Activated effector memory CD4-positive, alpha-beta T cell treated with anti-CD3 and anti-CD28 coated beads, Interleukin-2, amount 50 U/mL, for 16 hours (primary cell): ENCODE data around the gene AP3D1.

Experiments
- DNase-seq: peaks from one replicate; pipeline ENCODE4 v3.0.0-alpha.2; 2020

AP3D1 gene

DNA sequence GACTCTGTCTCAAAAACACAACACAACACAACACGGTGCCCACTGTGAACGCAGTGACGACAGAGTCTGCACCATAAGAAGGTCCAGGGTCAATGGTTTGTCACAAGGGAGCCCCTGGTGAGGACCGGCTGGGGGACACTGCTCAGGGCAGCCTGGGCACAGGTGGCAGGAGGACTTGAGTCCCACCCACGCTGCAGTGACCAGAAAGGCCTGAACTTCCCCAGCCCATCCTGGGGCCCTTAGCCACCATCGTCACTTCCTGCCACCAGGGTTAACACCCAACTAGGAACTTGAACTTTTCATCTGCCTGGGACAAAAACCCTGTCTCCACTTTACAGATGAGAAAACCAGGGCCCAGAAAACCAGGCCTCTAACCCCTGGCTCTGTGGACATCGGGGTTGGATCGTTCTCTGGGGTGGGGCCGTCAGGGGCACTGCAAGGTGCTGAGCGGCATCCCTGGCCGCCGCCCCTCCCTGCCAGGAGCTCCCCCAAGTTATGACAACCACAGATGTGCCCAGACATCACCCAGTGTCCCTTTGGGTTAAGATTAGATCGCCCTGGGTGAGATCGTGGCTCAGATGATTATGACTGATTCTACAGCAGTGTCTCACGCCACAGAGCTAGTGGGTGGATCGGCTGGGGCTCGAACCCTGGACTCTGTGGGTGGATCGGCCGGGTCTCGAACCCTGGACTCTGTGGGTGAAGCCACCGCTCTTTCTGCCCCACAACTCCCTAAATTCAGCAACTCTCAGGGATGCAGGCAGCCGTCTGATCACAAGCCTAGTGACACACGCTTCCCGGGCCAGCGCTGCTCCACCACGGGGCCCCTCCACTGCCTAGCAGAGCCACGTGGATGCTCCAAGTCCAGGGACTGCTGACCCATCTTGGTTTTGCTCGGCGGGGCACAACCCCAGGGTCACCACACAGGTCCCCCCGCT is 69.2 kb downstream of the AP3D1 start:
- peak; percentile 80 for DNase-seq

DNA sequence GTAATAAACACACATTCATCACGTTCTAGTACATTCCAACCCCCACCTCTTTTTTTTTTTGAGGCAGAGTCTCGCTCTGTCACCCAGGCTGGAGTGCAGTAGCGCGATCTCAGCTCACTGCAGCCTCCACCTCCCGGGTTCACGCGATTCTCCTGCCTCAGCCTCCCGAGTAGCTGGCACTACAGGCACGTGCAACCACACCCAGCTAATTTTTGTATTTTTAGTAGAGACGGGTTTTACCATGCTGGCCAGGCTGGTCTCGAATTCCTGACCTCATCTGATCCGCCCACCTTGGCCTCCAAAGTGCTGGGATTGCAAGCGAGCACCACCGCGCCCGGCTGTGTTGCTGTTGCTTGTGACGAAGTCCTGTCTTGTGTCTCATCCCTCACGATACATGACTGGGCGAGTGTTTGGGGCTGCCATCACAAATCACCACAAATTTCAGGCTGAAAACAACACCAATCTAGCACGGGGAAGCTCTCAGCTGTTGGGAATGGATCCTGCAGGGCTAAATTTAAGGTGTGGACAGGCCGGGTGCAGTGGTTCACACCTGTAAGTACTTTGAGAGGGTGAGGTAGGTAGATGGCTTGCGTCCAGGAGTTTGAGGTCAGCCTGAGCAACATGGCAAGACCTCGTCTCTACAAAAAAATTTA is 70.9 kb downstream of the AP3D1 start:
- DNase-seq: no peak

DNA sequence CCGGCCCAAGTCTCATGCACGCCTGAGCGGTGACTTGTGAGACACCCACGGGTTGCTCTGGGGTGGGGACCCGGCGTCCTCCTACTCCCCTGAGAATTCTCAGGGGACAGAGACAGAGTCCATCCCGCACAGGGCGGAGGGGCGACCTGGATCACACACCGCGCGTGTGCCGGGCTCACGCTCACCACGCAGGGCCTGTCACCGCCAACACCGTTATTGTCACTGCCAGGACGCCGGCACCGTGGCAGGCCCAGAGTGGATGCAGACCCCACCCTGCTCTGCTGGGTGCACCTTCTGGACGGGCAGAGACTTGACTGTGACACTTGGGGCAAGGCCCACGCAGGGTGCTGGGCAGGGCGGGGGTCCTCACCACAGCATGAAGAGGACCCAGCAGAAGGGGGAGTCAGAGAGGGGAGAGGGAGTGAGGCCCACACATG is 71.5 kb downstream of the AP3D1 start:
- no peak for DNase-seq

DNA sequence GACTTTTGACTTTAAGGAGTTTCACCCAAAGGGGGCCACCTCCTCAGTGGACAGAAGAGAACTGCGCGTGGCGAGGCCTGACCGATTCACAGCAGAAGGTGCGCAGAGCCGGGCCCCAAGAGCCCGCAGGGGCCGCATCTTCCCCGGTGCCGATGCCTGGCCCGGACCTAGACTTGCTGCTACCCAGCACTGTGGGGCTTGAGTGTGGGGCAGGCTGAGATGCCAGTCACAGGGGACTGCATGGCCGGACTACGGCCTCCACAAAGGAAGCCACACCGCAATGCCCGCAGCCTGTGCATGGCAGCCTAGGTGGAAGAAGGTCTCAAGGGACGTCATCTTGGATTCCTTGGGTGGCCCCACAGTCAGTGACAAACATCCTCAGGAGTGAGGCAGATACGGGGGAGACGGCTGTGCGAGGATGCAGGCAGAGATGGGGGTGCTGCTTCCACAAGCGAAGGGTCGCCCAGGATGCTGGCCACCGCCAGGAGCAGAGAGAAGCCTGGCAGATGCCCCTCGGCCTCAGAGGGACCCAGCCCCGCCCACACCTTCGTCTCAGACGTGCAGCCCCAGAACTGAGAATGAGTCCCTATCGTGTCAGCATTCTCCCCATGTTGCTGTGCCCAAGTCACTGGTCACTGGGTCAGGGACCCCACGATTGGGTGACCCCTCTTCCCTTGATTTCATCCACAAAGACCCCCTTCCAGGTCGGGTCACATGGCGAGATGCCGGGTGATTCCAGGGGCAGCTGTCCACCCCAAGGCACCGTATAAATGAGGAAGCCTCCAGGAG is 72.1 kb downstream of the AP3D1 start:
- DNase-seq: no peak

DNA sequence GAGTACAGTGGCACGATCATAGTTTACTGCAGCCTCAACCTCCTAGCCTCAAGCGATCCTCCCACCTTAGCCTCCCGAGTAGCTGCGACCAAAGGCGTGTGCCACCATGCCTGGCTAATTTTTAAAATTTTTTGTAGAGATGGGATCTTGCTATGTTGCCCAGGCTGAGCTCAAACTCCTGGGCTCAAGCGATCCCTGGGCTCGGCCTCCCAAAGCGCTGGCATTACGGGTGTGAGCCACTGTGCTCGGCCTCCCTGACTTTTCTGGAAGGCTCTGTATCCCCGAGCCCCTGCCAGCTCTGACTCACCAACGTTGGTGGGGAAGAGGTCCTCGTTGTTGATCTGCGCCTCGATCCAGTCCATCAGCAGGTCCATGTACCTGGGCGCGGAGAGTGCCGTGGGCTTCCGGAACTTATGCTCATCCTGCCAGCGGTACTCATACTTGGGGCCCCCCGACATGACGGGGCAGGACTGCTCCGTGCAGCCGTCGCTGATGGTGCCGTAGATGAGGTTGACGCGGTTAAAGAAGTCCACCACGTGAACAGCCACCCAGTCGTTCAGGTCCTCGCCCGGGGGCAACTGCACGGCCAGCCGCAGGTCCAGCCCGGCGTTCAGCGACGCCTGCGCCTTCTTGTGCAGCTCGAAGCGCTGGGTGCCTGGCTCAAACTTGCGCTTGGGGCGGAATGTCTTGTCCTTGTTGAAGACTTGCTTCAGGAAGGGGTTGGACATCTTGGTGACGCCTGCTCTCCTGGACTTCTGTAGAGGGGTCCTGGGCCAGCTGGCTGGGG is 73.3 kb downstream of the AP3D1 start:
- DNase-seq: no peak

GRCh38 chr19:2077398-2077797 is 74.0 kb downstream of the AP3D1 start:
- no peak for DNase-seq

DNA sequence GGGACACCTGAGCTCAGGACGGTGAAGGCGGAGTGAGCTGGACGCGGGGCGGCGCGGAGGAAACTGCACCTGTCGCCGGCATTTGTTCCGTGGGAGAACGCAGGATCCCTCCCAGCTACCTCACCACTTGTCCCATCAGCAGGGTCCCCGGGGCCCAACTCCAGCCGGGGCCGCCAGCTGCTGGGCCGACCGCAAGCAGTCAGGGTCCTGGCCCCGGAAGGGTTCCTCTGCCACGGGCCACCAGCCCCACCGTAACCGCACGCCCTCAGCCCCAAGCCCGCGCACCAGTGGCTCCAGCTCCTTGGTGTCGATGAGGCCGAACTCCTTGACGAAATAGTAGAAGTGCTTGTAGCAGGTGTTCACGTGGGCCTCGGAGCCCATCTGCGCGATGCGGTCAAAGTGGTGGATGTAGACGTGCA is 74.8 kb downstream of the AP3D1 start:
- no peak for DNase-seq

DNA sequence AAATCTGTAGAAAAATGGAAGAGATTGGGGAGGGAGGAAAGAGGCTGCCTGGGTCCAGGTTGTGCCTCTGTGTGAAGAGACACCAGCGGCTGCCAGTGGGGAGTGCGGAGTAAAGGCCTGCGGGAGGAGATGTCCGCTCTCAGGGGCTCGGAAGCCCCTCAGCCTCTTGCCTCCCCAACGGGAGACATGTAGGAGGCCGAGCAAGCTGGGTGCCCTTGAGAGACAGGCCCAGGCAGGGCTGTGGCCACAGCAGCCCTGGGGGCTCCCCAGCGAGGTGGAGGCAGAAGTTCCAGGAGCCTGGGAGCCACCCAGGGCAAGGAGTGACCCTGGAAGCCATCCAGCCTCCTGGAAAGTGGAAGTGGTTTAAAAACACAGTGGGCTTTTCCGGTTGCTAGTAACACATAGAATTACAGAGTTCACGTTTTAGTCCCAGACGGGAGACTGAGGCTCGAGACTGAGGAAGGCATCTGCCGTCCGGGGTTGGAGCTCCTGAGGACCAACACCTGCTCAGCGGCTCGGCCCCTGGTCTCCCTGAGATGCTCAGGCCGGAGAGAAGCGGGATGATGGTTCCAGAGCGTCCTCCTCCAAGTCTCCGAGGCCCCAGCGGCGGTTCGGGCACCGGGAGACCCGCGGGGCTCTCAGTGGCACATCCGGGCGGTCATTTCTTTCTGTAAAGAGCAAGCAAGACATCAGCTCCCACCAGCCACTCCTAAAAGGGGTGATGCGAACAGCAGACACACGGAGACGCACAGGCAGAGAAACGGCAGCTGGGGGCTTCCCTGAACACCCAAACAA is 78.4 kb downstream of the AP3D1 start:
- DNase-seq: no peak

GRCh38 chr19:2070986-2071673 is 80.2 kb downstream of the AP3D1 start:
- no peak for DNase-seq

DNA sequence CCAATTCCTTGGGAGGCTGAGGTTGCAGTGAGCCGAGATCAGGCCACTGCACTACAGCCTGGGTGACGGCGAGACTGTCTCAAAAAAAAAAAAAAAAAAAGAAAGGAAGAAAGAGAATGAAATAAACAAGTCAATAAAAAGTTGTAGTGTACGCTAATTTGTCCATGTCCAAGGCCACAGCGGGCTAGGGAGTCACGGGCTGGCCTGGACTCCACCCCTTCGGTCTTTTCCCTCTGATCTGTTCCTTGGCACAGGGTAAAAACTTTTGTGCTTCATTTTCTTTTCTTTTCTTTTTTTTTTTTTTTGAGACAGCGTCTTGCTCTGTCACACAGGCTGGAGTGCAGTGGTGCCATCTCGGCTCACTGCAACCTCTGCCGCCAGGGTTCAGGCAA is 80.9 kb downstream of the AP3D1 start:
- no peak for DNase-seq

- no peak for DNase-seq
Observed at GRCh38 chr19:2064788-2065524, 86.4 kb downstream of the AP3D1 start.

DNA sequence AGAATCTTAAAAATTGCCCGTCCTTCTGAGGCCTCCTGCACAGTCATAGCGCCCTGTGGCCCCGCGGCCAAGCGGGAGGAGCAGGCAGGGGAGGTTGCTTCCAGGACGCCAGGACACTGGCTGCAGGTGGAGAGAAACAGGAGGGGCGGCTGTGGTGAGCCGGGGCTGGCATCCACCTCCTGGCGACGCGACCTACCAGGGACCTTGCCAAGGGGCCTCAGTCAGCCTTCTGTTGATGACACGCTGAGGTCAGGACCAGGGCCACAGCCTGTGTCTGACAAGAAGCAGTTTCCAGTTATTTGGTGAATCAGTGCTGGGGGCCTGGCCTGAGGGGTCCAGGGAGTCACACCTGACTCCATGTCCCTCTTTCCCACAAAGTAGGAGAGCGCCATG is 87.0 kb downstream of the AP3D1 start:
- DNase-seq: no peak

DNA sequence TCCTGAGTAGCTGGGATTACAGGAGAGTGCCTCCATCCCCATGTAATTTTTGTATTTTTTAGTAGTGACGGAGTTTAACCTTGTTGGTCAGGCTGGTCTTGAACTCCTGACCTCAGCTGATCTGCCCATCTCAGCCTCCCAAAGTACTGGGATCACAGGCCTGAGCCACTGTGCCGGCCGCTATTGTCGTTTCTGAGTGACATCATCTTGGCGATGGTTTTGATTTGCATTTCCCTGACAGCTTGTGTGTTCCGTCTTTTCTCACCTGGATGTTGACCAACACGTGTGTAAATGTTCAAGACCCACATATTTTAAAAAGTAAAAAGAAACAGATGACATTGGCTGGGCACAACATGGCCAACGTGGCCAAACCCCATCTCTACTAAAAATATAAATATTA is 87.5 kb downstream of the AP3D1 start:
- no peak for DNase-seq

DNA sequence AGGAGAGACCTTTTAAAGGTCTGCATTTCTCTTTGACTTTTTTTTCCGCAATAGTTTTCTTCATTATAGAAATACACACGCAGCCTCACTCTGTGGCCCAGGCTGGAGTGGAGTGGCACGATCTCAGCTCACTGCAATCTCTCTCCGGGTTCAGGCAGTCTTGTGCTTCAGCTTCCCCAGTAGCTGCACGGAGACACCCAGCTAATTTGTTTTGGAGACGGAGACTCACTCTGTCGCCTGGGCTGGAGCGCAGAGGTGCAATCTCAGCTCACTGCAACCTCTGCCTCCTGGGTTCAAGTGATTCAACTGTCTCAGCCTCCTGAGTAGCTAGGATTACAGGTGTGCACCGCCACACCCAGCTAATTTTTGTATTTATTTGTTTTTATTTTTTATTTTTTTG is 88.6 kb downstream of the AP3D1 start:
- DNase-seq: no peak

DNA sequence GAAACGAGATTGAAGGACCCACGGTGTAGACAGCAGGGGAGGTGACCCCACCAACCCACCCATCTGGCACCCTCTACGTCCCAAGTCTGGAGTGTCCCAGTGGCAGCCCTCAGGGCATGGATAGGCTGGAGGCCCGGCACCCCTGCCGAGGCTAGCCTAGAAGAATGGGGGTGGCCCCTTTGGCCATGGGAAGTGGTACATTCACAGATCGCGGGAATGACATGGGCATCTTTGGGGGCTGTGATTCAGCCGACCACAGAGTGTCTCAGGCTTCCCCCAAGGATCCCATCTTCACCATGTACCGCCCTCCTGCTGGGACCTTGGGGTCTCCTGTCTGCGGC is 89.0 kb downstream of the AP3D1 start:
- DNase-seq: no peak

DNA sequence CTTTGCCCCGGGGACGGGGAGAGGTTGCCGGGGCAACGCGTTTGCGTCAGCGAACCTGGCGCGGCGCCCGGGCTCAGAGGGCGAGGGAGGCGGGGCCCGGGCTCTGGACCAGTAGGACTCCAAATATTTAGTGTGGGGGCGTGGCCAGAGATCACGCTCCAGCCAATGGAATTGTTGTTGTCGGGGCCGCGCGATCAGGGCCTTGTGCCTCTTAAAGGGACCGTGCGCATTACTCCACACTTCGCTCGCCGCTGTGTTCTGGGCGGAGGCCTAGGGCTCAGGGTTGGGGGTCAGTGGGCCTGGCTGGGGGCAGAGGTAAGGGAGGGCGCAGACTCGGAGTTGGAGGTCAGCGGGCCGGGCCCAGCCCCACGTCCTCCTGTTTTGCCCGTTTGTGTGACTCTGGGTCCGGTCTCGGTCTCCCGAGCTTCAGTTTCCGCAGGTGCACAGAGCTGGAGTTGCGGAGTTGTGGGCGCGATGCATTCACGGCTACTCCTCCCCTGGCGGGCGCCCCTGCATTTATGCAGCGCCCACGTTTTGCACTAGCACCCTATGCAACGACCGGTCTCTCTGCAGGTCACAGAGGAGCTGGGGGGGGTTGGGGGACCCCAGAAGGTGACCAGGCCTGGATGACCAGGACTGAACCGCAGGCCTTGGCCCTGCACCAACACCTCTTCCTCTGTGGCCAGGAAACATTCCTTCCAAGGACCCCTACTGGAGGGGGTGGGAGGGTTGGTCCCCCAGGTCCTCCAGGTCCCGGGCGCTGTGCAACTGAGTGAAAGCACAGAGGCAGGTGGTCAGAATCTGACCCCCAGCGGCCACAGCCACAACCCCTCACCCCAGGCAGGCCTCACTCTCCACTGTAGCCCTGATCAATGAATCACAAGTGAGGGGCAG is 89.6 kb downstream of the AP3D1 start:
- peak; percentile 100 for DNase-seq

DNA sequence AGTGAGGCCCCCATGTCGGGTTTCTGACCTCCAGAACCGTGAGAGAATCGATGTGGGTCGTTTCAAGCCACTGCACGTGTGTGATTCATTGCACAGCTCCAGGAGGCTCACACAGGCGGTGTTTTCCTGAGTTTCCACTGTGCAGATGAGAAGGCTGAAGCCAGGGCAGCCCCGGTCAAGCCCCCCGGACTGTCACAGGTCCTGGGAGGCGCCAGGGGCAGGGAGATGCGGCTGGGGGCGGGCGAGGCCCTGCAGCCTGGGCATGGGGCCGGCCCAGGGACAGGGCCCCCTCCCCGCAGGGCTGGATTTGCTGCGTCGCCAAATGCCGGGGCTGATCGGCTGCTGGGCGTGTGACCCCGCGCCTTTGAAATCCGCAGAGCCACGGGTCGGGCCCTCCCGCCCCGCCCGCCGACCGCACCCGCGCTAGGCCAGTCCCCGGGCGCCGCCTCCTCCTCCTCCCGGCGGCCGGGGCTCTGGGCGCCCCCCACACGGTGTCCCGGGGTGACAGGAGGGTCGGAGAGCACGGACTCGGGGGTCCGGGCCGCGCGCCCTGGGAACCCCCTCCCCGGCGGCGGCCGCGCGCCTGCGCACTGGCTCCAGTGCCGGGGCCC is 90.4 kb downstream of the AP3D1 start:
- no peak for DNase-seq

DNA sequence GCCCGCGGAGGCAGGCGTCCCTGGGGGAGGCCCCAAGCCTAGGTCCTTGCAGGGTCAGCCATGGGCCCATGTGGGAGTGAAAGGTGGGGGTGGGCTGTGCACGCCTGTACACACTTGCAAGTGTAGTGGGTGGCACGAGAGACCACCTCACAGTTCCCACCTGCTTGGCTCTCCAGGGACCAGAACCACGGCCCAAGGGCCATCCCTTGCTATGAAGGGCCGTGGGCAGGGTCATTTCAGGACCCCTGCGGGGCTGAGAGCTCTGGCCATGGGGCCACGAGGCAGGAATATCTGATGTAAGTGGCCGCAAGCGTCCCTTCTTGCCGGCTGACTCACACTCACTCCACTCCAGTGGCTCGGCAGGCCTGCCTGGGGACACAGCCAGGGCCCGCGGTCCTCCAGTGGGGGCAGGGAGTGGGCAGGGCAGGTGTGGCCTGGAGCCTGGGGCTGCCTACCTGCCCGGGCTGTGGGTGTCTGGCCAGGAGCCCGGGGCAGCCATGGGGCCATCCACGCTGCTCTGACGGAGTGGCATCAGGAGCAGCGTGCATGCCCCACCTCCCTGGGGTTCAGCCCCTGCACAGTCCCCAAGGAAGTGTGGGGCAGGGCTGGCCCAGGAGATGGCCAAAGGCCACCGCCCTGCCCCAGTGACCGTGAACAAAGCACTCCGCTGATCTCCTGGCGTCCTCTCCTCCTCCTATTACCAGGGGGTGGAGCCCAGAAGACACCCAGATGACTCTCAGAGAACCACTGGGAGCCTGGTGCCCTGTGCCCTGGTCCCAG is 91.8 kb downstream of the AP3D1 start:
- DNase-seq: no peak
